Suppressor macrophage treated with lipopolysaccharide for 4 hours (primary cell): ENCODE results near the gene HCAR2.
A peak's percentile ranks its signal among the peaks of the same experiment; 100 is the strongest.
"Not testable (repeated sequence)": the region's sequence is repeated elsewhere in the genome, so short reads cannot be mapped to it uniquely, and the experiment has no call there.

Experiments
- DNase-seq: peaks from one replicate; pipeline ENCODE4 v3.0.0-alpha.2; 2020

Gene HCAR2

DNA sequence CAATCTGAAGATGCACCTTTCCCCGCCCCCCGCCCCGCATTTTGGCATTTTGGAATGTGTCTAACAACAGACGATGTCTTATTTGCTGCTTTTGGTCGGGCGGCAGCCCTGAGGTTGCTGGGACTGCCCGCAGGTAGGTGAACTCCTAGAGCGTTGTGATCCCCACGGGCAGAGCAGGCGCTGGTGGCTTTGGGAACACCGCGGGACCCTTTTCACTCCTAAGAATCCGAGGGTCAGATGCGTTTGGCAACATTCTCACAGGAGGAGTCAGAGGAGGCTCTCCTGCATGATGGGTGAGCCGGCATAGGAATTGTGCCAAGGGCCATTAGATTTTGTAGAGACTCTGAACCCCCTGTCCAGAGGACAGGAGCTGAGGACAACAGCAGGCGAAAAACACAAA lies 41.9 kb downstream of the HCAR2 start:
- no peak for DNase-seq

- peak; percentile 57 for DNase-seq
Measured at GRCh38 chr12:122659579-122659978, 43.6 kb downstream of the HCAR2 start.

- DNase-seq = no peak
Measured at GRCh38 chr12:122656298-122656697, 46.9 kb downstream of the HCAR2 start.

DNA sequence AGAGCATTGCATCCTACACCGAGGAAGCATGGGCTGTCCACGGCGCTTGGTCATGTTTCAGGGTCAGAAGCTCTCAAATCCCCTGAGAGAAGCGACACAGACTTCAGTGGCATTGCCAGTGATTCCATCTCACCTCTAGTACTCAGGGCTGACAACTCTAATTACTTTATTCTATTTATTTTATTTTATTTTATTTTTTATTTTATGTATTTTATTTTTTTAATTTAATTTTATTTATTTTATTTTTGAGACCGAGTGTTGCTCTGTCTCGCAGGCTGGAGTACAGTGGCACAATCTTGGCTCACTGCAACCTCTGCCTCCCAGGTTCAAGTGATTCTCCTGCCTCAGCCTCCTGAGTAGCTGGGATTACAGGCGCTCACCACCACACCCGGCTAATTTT lies 49.9 kb downstream of the HCAR2 start:
- DNase-seq = not testable (repeated sequence)

- DNase-seq = no peak
Measured at GRCh38 chr12:122651520-122652224, 51.5 kb downstream of the HCAR2 start.
